Measurements from ENCODE around the gene LCP1. TPM values are rescaled to one million over a fixed set of nuclear protein-coding genes. Genes with fewer than 3 reads are reported as not detected.

The LCP1 gene
- total RNA-seq, 1 experiment from 2014 or later = 1.5 TPM

DNA sequence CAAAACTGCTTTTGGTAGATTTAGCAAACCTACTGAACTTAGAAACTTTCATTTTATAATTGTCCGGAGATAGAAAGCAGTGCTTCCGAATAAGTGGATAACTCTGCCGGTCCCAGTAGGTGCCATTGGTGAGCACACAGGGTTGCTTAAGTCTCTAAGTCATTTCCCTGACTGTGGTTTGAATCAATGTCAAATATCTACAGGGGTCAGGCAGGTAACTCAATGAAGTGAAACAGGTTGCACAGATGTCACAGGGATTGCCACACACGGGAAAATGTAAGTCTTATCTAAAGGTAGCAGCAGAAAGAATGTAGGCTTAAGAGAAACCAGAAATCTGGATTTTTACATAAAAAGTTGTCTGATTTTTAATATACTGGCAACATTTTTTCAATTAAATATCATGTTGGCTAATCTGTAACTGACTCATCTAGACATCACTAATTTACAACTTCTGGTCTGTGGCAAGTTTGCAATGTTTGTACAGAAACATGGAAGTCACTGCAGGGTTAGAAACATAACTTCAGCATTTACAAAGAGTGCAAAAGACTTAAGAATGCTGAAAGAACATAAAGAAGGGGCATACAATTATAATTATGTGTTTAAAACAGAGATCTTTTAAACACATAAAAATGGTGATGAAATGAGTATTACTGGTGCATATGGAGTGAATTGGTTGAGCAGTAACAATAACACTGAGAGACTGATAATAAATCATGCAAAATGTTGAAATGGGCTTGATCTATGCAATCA, 15.5 kb upstream of the LCP1 start:
- intact Hi-C loops (cut with micrococcal nuclease; ENCODE audit: unreplicated experiment) = no loop called here
- Histone ChIP-seq H3K27me3 (ENCODE audit: control insufficient read depth, insufficient read depth, low read length) (no peaks in the 10 kb centered on the region), H3K36me3 (ENCODE audit: control insufficient read depth, insufficient read depth, low read length) (no peaks in the 10 kb centered on the region), H3K9me3 (ENCODE audit: control insufficient read depth, insufficient read depth, low read depth, low read length) (no peaks in the 10 kb centered on the region), H3K27ac (ENCODE audit: low read length) (no peak overlapping the region), H3K4me1 (ENCODE audit: control insufficient read depth, insufficient read depth, low read length) (no peaks in the 10 kb centered on the region), H3K4me3 (ENCODE audit: low read depth in 2 of 2, low read length in 2 of 2) (no peak overlapping the region)
- CTCF ChIA-PET = no interaction called here
- POLR2A ChIA-PET = no interaction called here
- in situ Hi-C loops (cut with HindIII; ENCODE audit: low pct_unique_long_range_greater_than_20kb, low sequenced_read_pairs) = no loop called here
- DNase-seq (ENCODE audit: low read depth, low spot score) (no peak), ATAC-seq (no peak)
- TF ChIP-seq SIN3A (IDR thresholded peaks at IDR 0.05; ENCODE audit: borderline replicate concordance, insufficient read depth, low read depth, low read length) (no peak), POLR2AphosphoS5 (IDR thresholded peaks at IDR 0.05; ENCODE audit: low read depth, low read length) (no peak), TCF7L2 (IDR thresholded peaks at IDR 0.05; ENCODE audit: low read depth, low read length) (no peak)
- TF ChIP-seq, protein P1, sequence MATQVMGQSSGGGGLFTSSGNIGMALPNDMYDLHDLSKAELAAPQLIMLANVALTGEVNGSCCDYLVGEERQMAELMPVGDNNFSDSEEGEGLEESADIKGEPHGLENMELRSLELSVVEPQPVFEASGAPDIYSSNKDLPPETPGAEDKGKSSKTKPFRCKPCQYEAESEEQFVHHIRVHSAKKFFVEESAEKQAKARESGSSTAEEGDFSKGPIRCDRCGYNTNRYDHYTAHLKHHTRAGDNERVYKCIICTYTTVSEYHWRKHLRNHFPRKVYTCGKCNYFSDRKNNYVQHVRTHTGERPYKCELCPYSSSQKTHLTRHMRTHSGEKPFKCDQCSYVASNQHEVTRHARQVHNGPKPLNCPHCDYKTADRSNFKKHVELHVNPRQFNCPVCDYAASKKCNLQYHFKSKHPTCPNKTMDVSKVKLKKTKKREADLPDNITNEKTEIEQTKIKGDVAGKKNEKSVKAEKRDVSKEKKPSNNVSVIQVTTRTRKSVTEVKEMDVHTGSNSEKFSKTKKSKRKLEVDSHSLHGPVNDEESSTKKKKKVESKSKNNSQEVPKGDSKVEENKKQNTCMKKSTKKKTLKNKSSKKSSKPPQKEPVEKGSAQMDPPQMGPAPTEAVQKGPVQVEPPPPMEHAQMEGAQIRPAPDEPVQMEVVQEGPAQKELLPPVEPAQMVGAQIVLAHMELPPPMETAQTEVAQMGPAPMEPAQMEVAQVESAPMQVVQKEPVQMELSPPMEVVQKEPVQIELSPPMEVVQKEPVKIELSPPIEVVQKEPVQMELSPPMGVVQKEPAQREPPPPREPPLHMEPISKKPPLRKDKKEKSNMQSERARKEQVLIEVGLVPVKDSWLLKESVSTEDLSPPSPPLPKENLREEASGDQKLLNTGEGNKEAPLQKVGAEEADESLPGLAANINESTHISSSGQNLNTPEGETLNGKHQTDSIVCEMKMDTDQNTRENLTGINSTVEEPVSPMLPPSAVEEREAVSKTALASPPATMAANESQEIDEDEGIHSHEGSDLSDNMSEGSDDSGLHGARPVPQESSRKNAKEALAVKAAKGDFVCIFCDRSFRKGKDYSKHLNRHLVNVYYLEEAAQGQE (IDR thresholded peaks at IDR 0.05; ENCODE audit: insufficient read depth in 1 of 2, low read depth in 2 of 2, low read length in 1 of 2) = no peak
- TF ChIP-seq, protein P2, sequence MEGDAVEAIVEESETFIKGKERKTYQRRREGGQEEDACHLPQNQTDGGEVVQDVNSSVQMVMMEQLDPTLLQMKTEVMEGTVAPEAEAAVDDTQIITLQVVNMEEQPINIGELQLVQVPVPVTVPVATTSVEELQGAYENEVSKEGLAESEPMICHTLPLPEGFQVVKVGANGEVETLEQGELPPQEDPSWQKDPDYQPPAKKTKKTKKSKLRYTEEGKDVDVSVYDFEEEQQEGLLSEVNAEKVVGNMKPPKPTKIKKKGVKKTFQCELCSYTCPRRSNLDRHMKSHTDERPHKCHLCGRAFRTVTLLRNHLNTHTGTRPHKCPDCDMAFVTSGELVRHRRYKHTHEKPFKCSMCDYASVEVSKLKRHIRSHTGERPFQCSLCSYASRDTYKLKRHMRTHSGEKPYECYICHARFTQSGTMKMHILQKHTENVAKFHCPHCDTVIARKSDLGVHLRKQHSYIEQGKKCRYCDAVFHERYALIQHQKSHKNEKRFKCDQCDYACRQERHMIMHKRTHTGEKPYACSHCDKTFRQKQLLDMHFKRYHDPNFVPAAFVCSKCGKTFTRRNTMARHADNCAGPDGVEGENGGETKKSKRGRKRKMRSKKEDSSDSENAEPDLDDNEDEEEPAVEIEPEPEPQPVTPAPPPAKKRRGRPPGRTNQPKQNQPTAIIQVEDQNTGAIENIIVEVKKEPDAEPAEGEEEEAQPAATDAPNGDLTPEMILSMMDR (IDR thresholded peaks at IDR 0.05) = no peak
- no TSS peak for BruUV-seq (replicated peaks)

DNA sequence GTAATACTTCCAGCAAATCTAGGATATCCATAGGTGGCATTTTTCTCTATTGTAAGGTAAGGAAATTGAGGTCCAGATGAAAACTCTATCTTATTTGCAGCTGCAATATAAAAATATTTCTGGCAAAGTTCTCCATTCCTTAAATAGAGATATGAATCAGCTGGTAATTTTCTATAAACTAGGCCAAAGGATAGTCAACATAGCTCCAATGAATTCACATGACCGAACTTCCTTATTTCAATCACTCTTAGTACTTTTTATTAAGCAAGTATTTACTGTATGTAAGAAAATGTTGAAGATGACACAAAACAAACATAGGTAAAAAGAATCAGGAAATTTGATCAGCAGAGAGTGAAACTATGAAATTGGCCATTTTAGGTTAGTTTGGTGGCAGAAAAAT, 13.0 kb upstream of the LCP1 start:
- H3K27ac ChIP-seq (ENCODE audit: low read length) = no peak overlapping the region
- ChIA-PET CTCF (no interaction called here), POLR2A (no interaction called here)
- TF ChIP-seq TCF7L2 (IDR thresholded peaks at IDR 0.05; ENCODE audit: low read depth, low read length) (no peak), SIN3A (IDR thresholded peaks at IDR 0.05; ENCODE audit: borderline replicate concordance, insufficient read depth, low read depth, low read length) (no peak), POLR2AphosphoS5 (IDR thresholded peaks at IDR 0.05; ENCODE audit: low read depth, low read length) (no peak)
- TF ChIP-seq, protein P2 (IDR thresholded peaks at IDR 0.05) = no peak
- H3K9me3 ChIP-seq (ENCODE audit: control insufficient read depth, insufficient read depth, low read depth, low read length) = no peaks in the 10 kb centered on the region
- BruUV-seq (replicated peaks) = no TSS peak
- ATAC-seq (no peak), DNase-seq (ENCODE audit: low read depth, low spot score) (no peak)
- no peak overlapping the region for H3K4me3 ChIP-seq (ENCODE audit: low read depth in 2 of 2, low read length in 2 of 2)
- H3K36me3 ChIP-seq (ENCODE audit: control insufficient read depth, insufficient read depth, low read length) = no peaks in the 10 kb centered on the region
- in situ Hi-C loops (cut with HindIII; ENCODE audit: low pct_unique_long_range_greater_than_20kb, low sequenced_read_pairs) = no loop called here
- H3K27me3 ChIP-seq (ENCODE audit: control insufficient read depth, insufficient read depth, low read length) = no peaks in the 10 kb centered on the region
- no peaks in the 10 kb centered on the region for H3K4me1 ChIP-seq (ENCODE audit: control insufficient read depth, insufficient read depth, low read length)
- intact Hi-C loops (cut with micrococcal nuclease; ENCODE audit: unreplicated experiment) = no loop called here

All from Panc1 (cell line).